Skeletal muscle satellite cell (primary cell): Measurements from ENCODE around the gene SGSH.

Source experiments
- H3K27me3 ChIP-seq: 2 replicates; pipeline ENCODE4 v1.7.0; 2013; ENCODE audit warnings: low read length; ENCODE audit not compliant: control insufficient read depth, insufficient read depth
- H3K36me3 ChIP-seq: 2 replicates; pipeline ENCODE4 v1.7.0; 2013; ENCODE audit warnings: mild to moderate bottlenecking, control low read depth, low read length; ENCODE audit not compliant: insufficient read depth
- H3K4me1 ChIP-seq: 2 replicates; pipeline ENCODE4 v1.7.0; 2013; ENCODE audit warnings: low read length; ENCODE audit not compliant: control insufficient read depth, insufficient read depth
- H3K4me2 ChIP-seq: 2 replicates; pipeline ENCODE4 v1.7.0; 2013; ENCODE audit warnings: mild to moderate bottlenecking, low read length
- H3K4me3 ChIP-seq: 2 replicates; pipeline ENCODE4 v1.7.0; 2013; ENCODE audit warnings: low read length
- H3K9ac ChIP-seq: 2 replicates; pipeline ENCODE4 v1.7.0; 2013; ENCODE audit warnings: mild to moderate bottlenecking, low read depth, low read length, moderate library complexity
- H3K9me3 ChIP-seq: replicated peaks from 2 replicates; pipeline ENCODE4 v1.7.0; 2013; ENCODE audit warnings: mild to moderate bottlenecking, control low read depth, low read length

The SGSH gene

DNA sequence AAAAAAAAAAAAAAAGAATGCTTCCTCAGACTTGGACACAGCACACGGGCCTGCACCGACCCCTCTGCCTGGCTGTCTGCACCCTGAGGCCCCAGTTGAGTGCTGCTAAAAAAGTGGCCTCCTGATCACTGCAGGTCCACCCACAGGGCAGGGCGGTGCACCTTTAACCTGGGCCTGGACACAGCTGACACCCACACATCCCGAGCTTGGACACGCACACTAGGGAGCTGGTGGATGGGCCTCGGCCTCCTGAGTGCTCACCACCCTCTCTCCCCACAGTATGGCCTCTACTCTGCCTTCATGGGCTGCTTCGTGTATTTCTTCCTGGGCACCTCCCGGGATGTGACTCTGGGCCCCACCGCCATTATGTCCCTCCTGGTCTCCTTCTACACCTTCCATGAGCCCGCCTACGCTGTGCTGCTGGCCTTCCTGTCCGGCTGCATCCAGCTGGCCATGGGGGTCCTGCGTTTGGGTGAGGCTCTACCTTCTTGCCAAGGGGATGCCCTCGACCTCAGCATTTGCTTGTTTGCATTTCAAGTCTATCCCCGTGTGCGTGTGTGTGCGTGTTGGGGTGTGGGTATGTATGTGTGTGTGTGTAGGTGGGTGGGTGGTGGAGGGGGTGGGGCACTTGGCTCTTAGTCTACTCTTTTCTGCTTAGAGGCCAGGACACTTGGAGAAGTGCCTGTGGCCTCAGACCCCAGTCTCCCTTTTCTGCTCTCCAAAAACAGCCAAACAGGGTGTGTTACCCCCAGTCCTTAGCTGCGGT, 2.4 kb upstream of the SGSH start:
- Histone ChIP-seq H3K9me3 (no peaks in the 10 kb centered on the region), H3K4me3 (no peak overlapping the region), H3K36me3 (peaks cover 6% of the 10 kb centered on the region), H3K4me2 (no peak overlapping the region), H3K9ac (no peak overlapping the region), H3K27me3 (no peaks in the 10 kb centered on the region), H3K4me1 (peaks cover 15% of the 10 kb centered on the region)

DNA sequence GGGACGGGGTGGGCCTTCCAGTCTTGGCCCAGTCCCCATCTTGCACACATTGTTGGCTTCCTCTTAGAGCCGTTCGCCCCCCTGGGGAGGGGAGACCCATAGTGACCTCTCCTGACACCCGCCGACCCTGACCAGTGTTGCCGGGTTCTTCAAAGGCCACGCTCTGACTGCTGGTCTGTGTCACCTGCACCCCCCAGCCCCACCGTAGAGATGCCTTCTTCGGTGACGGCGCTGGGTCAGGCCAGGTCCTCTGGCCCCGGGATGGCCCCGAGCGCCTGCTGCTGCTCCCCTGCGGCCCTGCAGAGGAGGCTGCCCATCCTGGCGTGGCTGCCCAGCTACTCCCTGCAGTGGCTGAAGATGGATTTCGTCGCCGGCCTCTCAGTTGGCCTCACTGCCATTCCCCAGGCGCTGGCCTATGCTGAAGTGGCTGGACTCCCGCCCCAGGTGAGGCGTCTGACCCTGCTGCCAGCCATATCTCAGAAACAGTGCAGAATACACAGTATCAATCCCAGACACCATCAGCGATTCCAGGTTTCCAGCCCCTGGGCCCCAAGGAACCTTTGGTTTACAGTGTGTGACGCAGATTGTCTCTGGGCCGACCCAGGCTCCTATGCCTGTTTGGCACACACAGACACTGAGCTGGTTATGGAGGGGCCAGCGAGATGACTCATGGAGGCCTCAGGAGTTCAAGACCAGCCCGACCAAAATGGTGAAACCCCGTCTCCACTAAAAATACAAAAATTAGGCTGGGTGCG, 1.4 kb upstream of the SGSH start:
- Histone ChIP-seq H3K27me3 (no peaks in the 10 kb centered on the region), H3K4me1 (peaks cover 15% of the 10 kb centered on the region), H3K4me2 (peak overlapping the region; percentile 99), H3K9me3 (no peaks in the 10 kb centered on the region), H3K36me3 (peaks cover 13% of the 10 kb centered on the region), H3K4me3 (peak overlapping the region; percentile 99), H3K9ac (peak overlapping the region; percentile 92)

DNA sequence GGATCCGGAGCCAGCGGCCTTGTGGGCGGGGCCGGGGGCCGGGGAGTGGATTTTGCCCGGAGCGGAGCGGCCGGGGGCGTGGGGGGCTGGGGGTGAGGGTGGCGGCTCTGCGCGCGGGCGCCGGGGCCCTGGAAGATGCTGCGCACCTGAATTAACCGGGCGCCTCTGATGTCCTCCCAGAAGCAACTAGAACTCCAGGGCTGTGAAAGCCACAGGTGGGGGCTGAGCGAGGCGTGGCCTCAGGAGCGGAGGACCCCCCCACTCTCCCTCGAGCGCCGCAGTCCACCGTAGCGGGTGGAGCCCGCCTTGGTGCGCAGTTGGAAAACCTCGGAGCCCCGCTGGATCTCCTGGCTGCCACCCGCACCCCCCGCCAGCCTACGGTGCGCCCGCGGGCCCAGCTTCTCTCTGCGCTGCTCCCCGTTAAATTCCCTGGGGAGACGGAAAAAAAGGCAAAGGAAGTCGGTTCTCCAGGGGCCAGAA, 643 bp upstream of the SGSH start:
- peaks cover 15% of the 10 kb centered on the region for H3K4me1 ChIP-seq

DNA sequence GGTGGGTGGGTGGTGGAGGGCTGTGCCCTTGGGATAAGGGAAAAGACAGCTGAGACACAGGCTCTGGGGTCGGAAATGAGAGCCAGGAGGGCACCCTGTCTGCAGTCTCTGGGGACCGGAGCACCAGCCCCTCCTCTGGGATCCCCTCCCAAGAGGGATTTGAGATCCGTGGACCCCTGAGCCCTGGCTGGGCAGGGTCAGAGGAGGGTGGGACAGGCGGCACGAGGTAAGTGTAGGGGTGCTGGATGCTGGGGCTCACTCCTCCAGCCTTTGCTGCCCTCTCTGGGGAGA, 425 bp downstream of the SGSH start:
- H3K9me3 ChIP-seq, result no peaks in the 10 kb centered on the region
- H3K4me3 ChIP-seq, result peak overlapping the region; percentile 99
- peak overlapping the region; percentile 92 for H3K9ac ChIP-seq
- H3K27me3 ChIP-seq, result no peaks in the 10 kb centered on the region
- H3K4me1 ChIP-seq, result peaks cover 15% of the 10 kb centered on the region
- peaks cover 17% of the 10 kb centered on the region for H3K36me3 ChIP-seq
- H3K4me2 ChIP-seq, result peak overlapping the region; percentile 99

More for the DNA sequence above, 643 bp upstream of the SGSH start:
- no peaks in the 10 kb centered on the region for H3K9me3 ChIP-seq
- H3K27me3 ChIP-seq, result no peaks in the 10 kb centered on the region
- H3K4me2 ChIP-seq, result peak overlapping the region; percentile 99
- H3K4me3 ChIP-seq, result peak overlapping the region; percentile 99
- peak overlapping the region; percentile 92 for H3K9ac ChIP-seq
- peaks cover 17% of the 10 kb centered on the region for H3K36me3 ChIP-seq

DNA sequence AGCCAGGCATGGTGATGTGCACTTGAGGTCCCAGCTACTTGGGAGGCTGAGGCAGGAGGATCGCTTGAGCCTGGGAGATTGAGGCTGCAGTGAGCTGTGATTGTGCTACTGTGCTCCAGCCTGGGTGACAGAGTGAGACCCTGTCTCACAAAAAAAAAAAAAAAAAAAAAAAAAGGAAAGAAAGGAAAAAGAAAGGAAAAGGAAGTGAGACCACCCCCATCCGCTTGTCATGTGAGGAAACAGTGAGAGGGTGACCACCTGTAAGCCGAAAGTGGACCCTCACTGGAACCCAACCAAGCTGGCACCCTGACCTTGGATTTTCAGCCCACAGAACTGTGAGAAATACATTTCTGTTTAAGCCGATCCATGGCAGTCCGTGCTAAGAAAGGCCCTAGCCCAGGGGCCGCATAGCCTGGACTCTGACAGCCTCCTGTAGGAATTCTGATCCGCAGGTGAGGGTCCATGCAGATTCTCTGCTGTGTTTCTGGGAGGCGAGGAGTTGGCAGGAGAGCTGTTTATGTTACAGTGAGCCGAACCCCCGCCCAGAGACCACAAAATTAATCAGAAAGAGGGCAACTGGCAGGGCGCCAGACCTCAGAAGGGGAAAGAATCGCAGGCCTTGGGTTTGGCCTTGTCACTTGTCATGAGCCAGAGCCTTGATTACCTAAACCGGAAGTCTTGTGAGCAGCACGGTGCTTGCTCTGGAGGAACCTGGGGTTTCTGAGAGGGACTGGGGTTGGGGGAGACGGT, 945 bp downstream of the SGSH start:
- H3K4me3 ChIP-seq, result peak overlapping the region; percentile 99
- peak overlapping the region; percentile 99 for H3K4me2 ChIP-seq
- H3K27me3 ChIP-seq, result no peaks in the 10 kb centered on the region
- H3K36me3 ChIP-seq, result peaks cover 22% of the 10 kb centered on the region
- peaks cover 15% of the 10 kb centered on the region for H3K4me1 ChIP-seq
- H3K9me3 ChIP-seq, result no peaks in the 10 kb centered on the region
- peak overlapping the region; percentile 92 for H3K9ac ChIP-seq

DNA sequence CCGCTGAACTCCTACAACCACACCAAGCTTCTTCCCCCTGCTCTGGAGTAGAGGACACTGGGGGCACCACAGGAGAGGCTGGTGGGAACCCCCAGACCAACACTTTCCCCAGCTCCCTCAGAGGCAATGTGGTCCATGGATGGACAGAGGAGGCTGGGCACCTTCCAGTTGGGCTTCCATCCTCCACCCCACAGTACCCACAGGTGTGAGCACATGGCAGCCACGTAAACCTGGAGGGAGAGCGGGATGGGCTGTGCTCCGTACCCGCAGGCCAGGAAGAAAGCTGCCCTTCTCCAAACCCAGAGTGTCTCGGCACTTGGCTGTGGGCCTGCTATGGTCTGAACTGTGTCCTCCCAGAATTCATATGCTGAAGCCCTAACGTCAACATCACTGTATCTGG, 1.7 kb downstream of the SGSH start:
- peaks cover 27% of the 10 kb centered on the region for H3K36me3 ChIP-seq
- peaks cover 15% of the 10 kb centered on the region for H3K4me1 ChIP-seq
- no peaks in the 10 kb centered on the region for H3K9me3 ChIP-seq
- H3K4me2 ChIP-seq, result no peak overlapping the region
- no peaks in the 10 kb centered on the region for H3K27me3 ChIP-seq
- no peak overlapping the region for H3K4me3 ChIP-seq
- H3K9ac ChIP-seq, result no peak overlapping the region

DNA sequence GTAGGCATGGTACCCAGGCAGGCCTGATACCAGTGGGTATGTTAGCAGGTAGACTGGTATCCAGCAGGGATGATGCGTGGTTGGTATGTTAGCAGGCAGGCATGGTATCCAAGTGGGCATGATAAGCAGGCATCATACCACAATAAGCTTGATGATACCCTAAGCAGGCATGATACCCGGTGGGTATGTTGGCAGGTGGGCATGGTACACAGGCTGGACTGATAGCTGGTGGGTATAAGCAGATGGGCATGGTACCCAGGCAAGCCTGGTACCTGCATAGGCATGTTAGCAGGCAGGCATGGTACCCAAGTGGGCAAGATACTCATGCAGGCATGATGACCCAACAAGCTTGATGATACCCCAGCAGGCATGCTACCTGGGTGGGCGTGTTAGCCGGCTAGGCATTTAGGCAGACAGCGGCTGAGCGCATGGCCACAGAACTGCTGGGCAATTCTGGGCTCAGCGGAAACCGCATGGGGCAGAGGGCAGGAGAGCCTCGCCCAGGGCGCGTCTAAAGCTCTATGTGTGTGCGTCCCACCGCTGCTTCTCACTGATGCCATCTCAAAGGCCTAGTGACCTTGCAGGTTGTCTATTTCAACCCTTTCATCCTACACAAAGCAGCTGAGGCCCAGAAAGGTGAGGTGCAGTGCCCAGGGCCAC, 2.3 kb downstream of the SGSH start:
- Histone ChIP-seq H3K4me2 (no peak overlapping the region), H3K4me1 (peaks cover 15% of the 10 kb centered on the region), H3K4me3 (no peak overlapping the region), H3K27me3 (no peaks in the 10 kb centered on the region), H3K9ac (no peak overlapping the region), H3K9me3 (no peaks in the 10 kb centered on the region), H3K36me3 (peaks cover 30% of the 10 kb centered on the region)

DNA sequence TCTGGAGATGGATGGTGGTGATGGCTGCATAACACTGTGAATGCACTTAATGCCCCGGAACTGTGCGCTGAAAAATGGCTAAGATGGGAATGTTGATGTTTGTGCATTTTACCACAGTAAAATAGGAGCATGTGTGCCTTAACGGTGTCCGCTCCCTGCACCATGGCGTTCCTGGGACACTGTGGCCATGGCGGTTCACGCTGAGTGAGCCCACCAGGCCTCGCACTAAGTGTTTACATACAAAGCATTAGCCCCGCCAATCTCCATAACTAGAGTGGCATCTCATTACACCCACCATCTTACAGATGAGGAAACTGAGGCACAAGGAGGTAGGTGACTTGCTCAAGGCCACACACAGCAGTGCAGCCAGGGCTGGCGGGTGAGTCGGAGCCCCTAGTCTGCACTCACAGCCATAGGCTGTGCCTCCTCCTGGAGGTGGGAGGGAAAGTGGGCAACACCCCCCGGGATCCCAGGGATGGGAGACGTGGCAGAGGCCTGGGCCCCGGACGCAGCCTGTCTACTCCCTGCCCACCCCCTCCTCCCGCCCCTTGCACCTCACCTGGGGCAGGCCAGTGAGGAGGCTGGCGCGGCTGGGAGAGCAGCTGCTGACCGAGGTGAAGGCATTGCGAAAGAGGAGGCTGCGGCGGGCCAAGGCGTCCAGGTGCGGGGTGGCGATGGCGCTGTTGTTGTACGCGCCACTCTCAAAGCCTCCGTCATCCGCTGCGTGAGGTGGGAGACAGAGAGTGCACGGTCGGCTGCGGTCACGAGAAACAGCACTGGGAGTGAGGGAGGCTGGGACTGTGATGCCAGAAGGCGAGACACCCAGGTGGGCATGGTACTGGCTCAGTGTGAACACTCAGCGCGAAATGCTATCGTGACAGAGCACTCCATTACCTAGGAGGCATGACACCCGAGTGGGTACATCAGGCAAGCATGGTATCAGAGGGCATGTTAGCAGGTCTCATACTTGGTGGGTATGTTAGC, 3.4 kb downstream of the SGSH start:
- H3K9ac ChIP-seq, result no peak overlapping the region
- H3K4me1 ChIP-seq, result peaks cover 15% of the 10 kb centered on the region
- no peaks in the 10 kb centered on the region for H3K9me3 ChIP-seq
- no peak overlapping the region for H3K4me3 ChIP-seq
- H3K36me3 ChIP-seq, result peaks cover 36% of the 10 kb centered on the region
- no peaks in the 10 kb centered on the region for H3K27me3 ChIP-seq
- no peak overlapping the region for H3K4me2 ChIP-seq

DNA sequence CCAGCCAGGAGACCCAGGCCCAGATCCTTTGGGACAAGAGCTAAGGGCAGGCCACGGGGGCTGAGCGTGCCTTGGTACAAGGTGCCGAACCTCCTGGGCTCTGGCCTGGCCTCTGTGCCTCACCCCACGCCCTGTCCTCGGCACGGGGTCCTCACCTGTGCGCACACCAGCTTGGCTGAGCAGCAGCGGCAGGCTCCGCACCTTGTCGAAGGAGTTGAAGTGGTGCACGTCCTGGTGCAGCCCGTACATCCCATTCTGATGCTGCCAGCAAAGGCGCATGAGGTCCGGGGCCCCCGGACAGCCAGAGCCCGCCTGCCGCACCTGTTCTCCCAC, 5.3 kb downstream of the SGSH start:
- no peak overlapping the region for H3K9ac ChIP-seq
- no peak overlapping the region for H3K4me2 ChIP-seq
- no peaks in the 10 kb centered on the region for H3K9me3 ChIP-seq
- H3K4me1 ChIP-seq, result peaks cover 8% of the 10 kb centered on the region
- H3K36me3 ChIP-seq, result peaks cover 55% of the 10 kb centered on the region
- no peaks in the 10 kb centered on the region for H3K27me3 ChIP-seq
- no peak overlapping the region for H3K4me3 ChIP-seq

DNA sequence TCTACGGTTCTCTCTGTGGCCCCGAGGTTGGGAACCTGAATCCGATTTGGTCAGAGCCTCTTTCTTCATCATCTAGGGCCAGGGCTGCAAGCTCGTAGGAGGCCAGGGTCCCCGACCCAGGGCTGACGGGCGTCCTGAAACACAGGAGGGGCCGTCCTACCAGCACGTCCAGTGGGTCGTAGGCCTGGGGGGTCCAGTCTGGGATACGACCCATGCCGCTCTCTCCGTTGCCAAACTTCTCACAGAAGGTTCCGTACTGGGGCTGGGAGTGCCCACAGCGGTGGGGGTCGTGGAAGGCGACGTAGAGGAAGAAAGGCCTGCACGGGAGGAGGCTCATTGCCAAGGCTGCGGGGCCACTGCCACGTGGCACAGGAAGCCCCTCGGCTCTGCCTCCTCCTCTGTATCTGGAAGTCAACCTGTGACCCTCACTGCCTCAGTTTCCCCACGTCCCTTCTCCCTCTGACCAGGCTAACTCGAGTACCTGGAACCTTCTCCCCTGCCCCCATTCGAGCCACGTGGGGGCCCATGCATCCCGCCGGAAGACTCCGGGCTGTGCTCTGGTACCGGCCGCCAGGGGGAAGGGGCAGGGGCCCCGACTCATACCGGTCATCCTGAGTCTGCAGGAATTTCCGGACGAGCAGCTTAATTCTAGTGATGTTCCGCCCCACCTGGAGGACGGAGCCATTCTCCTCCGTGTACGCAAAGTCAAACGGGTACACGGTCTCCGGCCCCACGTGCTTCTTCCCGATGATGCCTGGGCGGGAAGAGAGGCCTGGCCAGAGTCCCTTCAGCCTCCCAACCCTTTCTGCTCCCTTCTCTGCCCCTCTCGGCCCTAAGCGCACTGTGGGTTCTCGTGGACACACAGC, 5.9 kb downstream of the SGSH start:
- peaks cover 59% of the 10 kb centered on the region for H3K36me3 ChIP-seq

More for the DNA sequence above, 5.9 kb downstream of the SGSH start:
- H3K9ac ChIP-seq, result no peak overlapping the region
- H3K27me3 ChIP-seq, result no peaks in the 10 kb centered on the region
- no peak overlapping the region for H3K4me3 ChIP-seq
- H3K4me1 ChIP-seq, result peaks cover 3% of the 10 kb centered on the region
- H3K9me3 ChIP-seq, result no peaks in the 10 kb centered on the region
- H3K4me2 ChIP-seq, result no peak overlapping the region
